Measurements from ENCODE around the gene ANKRD52.
A peak's percentile ranks its signal among the peaks of the same experiment; 100 is the strongest.

Gene ANKRD52

GRCh38 chr12:56299308-56299852 lies 41.2 kb upstream of the ANKRD52 start:
- DNase-seq (ENCODE audit: low read depth): no peak
- TF ChIP-seq, protein P1, sequence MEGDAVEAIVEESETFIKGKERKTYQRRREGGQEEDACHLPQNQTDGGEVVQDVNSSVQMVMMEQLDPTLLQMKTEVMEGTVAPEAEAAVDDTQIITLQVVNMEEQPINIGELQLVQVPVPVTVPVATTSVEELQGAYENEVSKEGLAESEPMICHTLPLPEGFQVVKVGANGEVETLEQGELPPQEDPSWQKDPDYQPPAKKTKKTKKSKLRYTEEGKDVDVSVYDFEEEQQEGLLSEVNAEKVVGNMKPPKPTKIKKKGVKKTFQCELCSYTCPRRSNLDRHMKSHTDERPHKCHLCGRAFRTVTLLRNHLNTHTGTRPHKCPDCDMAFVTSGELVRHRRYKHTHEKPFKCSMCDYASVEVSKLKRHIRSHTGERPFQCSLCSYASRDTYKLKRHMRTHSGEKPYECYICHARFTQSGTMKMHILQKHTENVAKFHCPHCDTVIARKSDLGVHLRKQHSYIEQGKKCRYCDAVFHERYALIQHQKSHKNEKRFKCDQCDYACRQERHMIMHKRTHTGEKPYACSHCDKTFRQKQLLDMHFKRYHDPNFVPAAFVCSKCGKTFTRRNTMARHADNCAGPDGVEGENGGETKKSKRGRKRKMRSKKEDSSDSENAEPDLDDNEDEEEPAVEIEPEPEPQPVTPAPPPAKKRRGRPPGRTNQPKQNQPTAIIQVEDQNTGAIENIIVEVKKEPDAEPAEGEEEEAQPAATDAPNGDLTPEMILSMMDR (conservative IDR thresholded peaks at IDR 0.05; ENCODE audit: low read depth, low read length): no peak
- peak overlapping the region; percentile 90 for H3K4me3 ChIP-seq (ENCODE audit: low read depth, low read length)

DNA sequence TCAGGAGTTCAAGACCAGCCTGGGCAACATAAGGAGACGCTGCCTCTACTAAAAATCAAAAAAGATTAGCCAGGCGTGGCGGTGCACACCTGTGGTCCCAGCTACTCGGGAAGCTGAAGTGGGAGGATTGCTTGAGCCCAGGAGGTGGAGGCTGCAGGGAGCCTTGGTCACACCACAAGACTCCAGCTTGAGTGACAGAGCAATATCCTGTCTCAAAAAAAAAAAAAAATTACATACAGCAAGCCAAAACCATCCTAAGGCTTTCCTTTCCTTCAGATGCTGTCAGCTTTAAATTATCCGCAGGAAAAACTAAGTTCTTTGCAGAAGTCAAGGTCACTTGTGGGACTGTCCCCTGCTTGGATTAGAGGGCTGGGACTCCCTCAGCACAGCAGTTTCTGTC lies 40.6 kb upstream of the ANKRD52 start:
- DNase-seq (ENCODE audit: low read depth): no peak
- TF ChIP-seq, protein P1 (conservative IDR thresholded peaks at IDR 0.05; ENCODE audit: low read depth, low read length): no peak
- H3K4me3 ChIP-seq (ENCODE audit: low read depth, low read length): peak overlapping the region; percentile 90

- H3K4me3 ChIP-seq (ENCODE audit: low read depth, low read length): no peak overlapping the region
- TF ChIP-seq, protein P1 (conservative IDR thresholded peaks at IDR 0.05; ENCODE audit: low read depth, low read length): no peak
- DNase-seq (ENCODE audit: low read depth): no peak
These were observed 39.2 kb upstream of the ANKRD52 start for GRCh38 chr12:56297400-56297799.

GRCh38 chr12:56296295-56296694 lies 38.1 kb upstream of the ANKRD52 start:
- TF ChIP-seq, protein P1 (conservative IDR thresholded peaks at IDR 0.05; ENCODE audit: low read depth, low read length): no peak

DNA sequence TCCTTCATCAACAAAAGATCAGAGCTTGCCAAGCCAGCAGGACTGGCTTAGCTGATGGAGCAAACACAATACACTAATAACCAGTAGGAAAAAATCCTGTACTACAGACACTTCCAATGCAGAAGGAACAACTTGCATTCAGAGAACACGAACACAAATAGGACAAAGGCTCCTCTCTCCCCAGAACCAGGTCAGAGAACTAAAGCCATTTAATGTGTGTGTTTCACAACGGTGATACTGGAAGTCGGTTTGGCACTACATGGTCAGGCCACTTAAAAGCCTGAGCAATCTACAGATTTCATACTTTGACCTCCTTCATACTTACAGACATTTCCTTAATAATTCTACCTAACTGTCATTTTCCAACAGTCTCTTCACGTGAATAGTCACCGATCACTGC lies 35.6 kb upstream of the ANKRD52 start:
- H3K4me3 ChIP-seq (ENCODE audit: low read depth, low read length): no peak overlapping the region
- TF ChIP-seq, protein P1 (conservative IDR thresholded peaks at IDR 0.05; ENCODE audit: low read depth, low read length): no peak
- DNase-seq (ENCODE audit: low read depth): no peak

More at GRCh38 chr12:56296295-56296694, 38.1 kb upstream of the ANKRD52 start:
- DNase-seq (ENCODE audit: low read depth): no peak
- H3K4me3 ChIP-seq (ENCODE audit: low read depth, low read length): no peak overlapping the region

GRCh38 chr12:56288705-56289387 lies 30.7 kb upstream of the ANKRD52 start:
- H3K4me3 ChIP-seq (ENCODE audit: low read depth, low read length): no peak overlapping the region
- TF ChIP-seq, protein P1 (conservative IDR thresholded peaks at IDR 0.05; ENCODE audit: low read depth, low read length): no peak
- no peak for DNase-seq (ENCODE audit: low read depth)
